CD14-positive monocyte (primary cell): ENCODE results near the gene ELAVL2. TPM values are rescaled to one million over a fixed set of nuclear protein-coding genes. Genes with fewer than 3 reads are reported as not detected.

Experiments
- DNase-seq, 3 donors: peaks; one replicate each; pipeline ENCODE4 v3.0.0-alpha.2; 2011 to 2022
- H2AFZ ChIP-seq: 2 replicates; pipeline ENCODE4 v1.6.0; 2012; ENCODE audit warnings: mild to moderate bottlenecking, low read depth, low read length, inconsistent platforms; ENCODE audit not compliant: insufficient read depth, poor library complexity, severe bottlenecking
- H3K27ac ChIP-seq, 2 donors: 1 replicate in 1 of 2; 2 replicates in 1 of 2; pipeline ENCODE4 v1.5.1; 2012 to 2013; ENCODE audit warnings: low read length in 2 of 2, control low read depth in 1 of 2, inconsistent platforms in 1 of 2, low read depth in 1 of 2, mild to moderate bottlenecking in 1 of 2
- H3K27me3 ChIP-seq, 2 donors: one replicate each; pipeline versions ENCODE4 v1.6.0 to v1.6.1; 2011 to 2013; ENCODE audit warnings: low read length in 2 of 2; ENCODE audit not compliant: control insufficient read depth in 2 of 2, insufficient read depth in 2 of 2
- H3K36me3 ChIP-seq, 2 donors: replicated peaks in 1 of 2; 1 replicate in 1 of 2; 2 replicates in 1 of 2; pipeline versions ENCODE4 v1.5.1 to v1.6.1; 2012 to 2013; ENCODE audit warnings: low read length in 2 of 2, control low read depth in 1 of 2, inconsistent platforms in 1 of 2, mild to moderate bottlenecking in 1 of 2; ENCODE audit not compliant: insufficient read depth in 2 of 2, control insufficient read depth in 1 of 2
- H3K4me1 ChIP-seq, 2 donors: 1 replicate in 1 of 2; 2 replicates in 1 of 2; pipeline versions ENCODE4 v1.5.1 to v1.6.1; 2012 to 2013; ENCODE audit warnings: low read length in 2 of 2, control low read depth in 1 of 2, inconsistent platforms in 1 of 2, mild to moderate bottlenecking in 1 of 2, moderate library complexity in 1 of 2; ENCODE audit not compliant: insufficient read depth in 2 of 2, control insufficient read depth in 1 of 2
- H3K4me2 ChIP-seq: replicated peaks from 2 replicates; pipeline ENCODE3; 2012; ENCODE audit warnings: low read length, moderate library complexity, mild to moderate bottlenecking; ENCODE audit not compliant: poor library complexity, severe bottlenecking; ENCODE audit errors: extremely low read depth
- H3K4me3 ChIP-seq, 3 experiments: fragments of 200-600 bp in 1 of 3; sonication (generic) in 1 of 3; replicated peaks in 1 of 3; 1 replicate in 2 of 3; 2 replicates in 1 of 3; pipeline ENCODE4 v1.5.1; 2011 to 2013; ENCODE audit warnings: low read length in 3 of 3, mild to moderate bottlenecking in 3 of 3, control low read depth in 2 of 3, low read depth in 2 of 3, inconsistent platforms in 1 of 3, moderate library complexity in 1 of 3
- H3K79me2 ChIP-seq: 2 replicates; pipeline ENCODE4 v1.6.0; 2012; ENCODE audit warnings: mild to moderate bottlenecking, control low read depth, inconsistent platforms, low read length, moderate library complexity; ENCODE audit not compliant: insufficient read depth
- H3K9ac ChIP-seq: 2 replicates; pipeline ENCODE4 v1.6.0; 2017; ENCODE audit warnings: low read length, mild to moderate bottlenecking; ENCODE audit not compliant: insufficient read depth, poor library complexity, severe bottlenecking
- H3K9me3 ChIP-seq, 2 donors: replicated peaks in 1 of 2; 1 replicate in 1 of 2; 2 replicates in 1 of 2; pipeline versions ENCODE4 v1.5.1 to v1.6.1; 2012 to 2013; ENCODE audit warnings: low read length in 2 of 2, control low read depth in 1 of 2; ENCODE audit not compliant: control insufficient read depth in 1 of 2, insufficient read depth in 1 of 2
- H4K20me1 ChIP-seq: 2 replicates; pipeline ENCODE4 v1.6.0; 2012; ENCODE audit warnings: mild to moderate bottlenecking, low read length, control low read depth, moderate library complexity; ENCODE audit not compliant: insufficient read depth
- H3K27ac Mint-ChIP-seq, 7 donors: one replicate each; pipeline ENCODE4 v1.8.0; 2020; ENCODE audit warnings: mild to moderate bottlenecking in 7 of 7, mixed read lengths in 7 of 7, moderate library complexity in 6 of 7, inconsistent platforms in 2 of 7
- H3K27me3 Mint-ChIP-seq, 3 donors: one replicate each; pipeline ENCODE4 v1.8.0; 2021 to 2022; ENCODE audit warnings: low read depth in 3 of 3, mild to moderate bottlenecking in 3 of 3, mixed read lengths in 3 of 3, moderate library complexity in 3 of 3, inconsistent platforms in 1 of 3
- H3K36me3 Mint-ChIP-seq, 2 donors: one replicate each; pipeline ENCODE4 v1.8.0; 2020; ENCODE audit warnings: mixed read lengths in 2 of 2, inconsistent platforms in 1 of 2, mild to moderate bottlenecking in 1 of 2
- H3K4me1 Mint-ChIP-seq: one replicate; pipeline ENCODE4 v1.8.0; 2020; ENCODE audit warnings: mild to moderate bottlenecking, mixed read lengths
- H3K4me3 Mint-ChIP-seq, 2 donors: one replicate each; pipeline ENCODE4 v1.8.0; 2020; ENCODE audit warnings: mild to moderate bottlenecking in 2 of 2, mixed read lengths in 2 of 2, moderate library complexity in 1 of 2
- H3K9me3 Mint-ChIP-seq, 7 donors: one replicate each; pipeline ENCODE4 v1.8.0; 2020 to 2022; ENCODE audit warnings: mixed read lengths in 7 of 7, mild to moderate bottlenecking in 6 of 7, moderate library complexity in 6 of 7, inconsistent platforms in 2 of 7
- CTCF ChIP-seq: fragments of 200-600 bp; IDR thresholded peaks from one replicate; pipeline ENCODE4 v1.8.0; 2022; ENCODE audit warnings: antibody characterized with exemption, mild to moderate bottlenecking
- WGBS: methylation state at CpG from one replicate; pipeline ENCODE4 v1.1.5; 2013; ENCODE audit warnings: missing lambda C conversion rate; ENCODE audit not compliant: insufficient coverage; 5-methylcytosine and 5-hydroxymethylcytosine counted together
- intact Hi-C, 2 donors: fragments of 100-400 bp; cut with micrococcal nuclease; formaldehyde crosslinking; loops; one replicate each; pipeline versions ENCODE4 v1.15.0 to v1.15.1; 2023
- polyA plus RNA-seq, 3 donors: library from polyadenylated mRNA; depleted of rRNA in 1 of 3; unstranded in 2 of 3; stranded (reverse) in 1 of 3; fragments of 300-500 nt in 2 of 3; fragments of >200 nt in 1 of 3; fragmentation: Illumina TruSeq in 2 of 3; gene quantifications; 1 replicate in 2 of 3; 2 replicates in 1 of 3; pipeline ENCODE4 v1.2.3, GENCODE V29; 2012 to 2021

Gene ELAVL2
- polyA plus RNA-seq, 3 donors: not detected

DNA sequence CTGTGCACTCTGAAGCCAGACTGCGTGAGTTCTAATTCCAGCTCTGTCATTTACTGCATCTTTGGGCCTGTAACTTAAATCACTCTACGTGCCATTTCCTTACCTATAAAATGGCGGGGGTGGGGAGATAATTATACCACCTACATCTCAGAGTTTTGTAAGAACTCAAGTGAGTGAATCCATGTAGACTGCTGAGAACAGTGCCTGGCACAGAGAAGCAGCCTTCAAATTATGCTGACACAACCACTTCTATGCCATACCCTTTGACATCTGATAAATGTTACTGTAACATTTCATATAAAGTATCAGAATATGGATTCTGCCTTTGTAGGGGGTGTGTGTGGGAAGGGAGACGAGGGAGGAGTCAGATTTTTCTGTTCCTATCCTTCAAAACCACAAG lies 27.7 kb downstream of the ELAVL2 start:
- intact Hi-C loops: loop anchor here in 1 of 2 donors (10.0 kb wide), 1 partner anchor 56 kb away; no protein-coding TSS in a partner anchor
- Mint-ChIP-seq H3K9me3 (peaks cover 0 to 6% (median 2%) of the 10 kb centered on the region in 7 donors), H3K27ac (no peak overlapping the region), H3K4me1 (no peaks in the 10 kb centered on the region), H3K4me3 (no peak overlapping the region), H3K27me3 (peaks cover 0 to 3% (median 0%) of the 10 kb centered on the region in 3 donors), H3K36me3 (no peaks in the 10 kb centered on the region)
- H3K9me3 ChIP-seq: peaks cover 3 to 4% of the 10 kb centered on the region in 2 donors
- H3K9ac ChIP-seq: no peak overlapping the region
- H3K27ac ChIP-seq: no peak overlapping the region
- no peaks in the 10 kb centered on the region for H3K36me3 ChIP-seq
- no peaks in the 10 kb centered on the region for H3K79me2 ChIP-seq
- no peak overlapping the region for H2AFZ ChIP-seq
- no CpG with 5 or more reads among the region's 4 CpGs for WGBS
- DNase-seq: no peak
- H3K4me2 ChIP-seq: no peak overlapping the region
- TF ChIP-seq CTCF: no peak
- H3K27me3 ChIP-seq: no peaks in the 10 kb centered on the region
- H3K4me1 ChIP-seq: no peaks in the 10 kb centered on the region
- H4K20me1 ChIP-seq: no peaks in the 10 kb centered on the region
- no peak overlapping the region for H3K4me3 ChIP-seq

GRCh38 chr9:23796209-23796608 lies 29.8 kb downstream of the ELAVL2 start:
- no peak overlapping the region for H3K9ac ChIP-seq
- H3K4me1 ChIP-seq: no peaks in the 10 kb centered on the region
- TF ChIP-seq CTCF: no peak
- no peak overlapping the region for H3K4me2 ChIP-seq
- Mint-ChIP-seq H3K27ac (no peak overlapping the region), H3K27me3 (peaks cover 0 to 2% (median 0%) of the 10 kb centered on the region in 3 donors), H3K4me3 (no peak overlapping the region), H3K36me3 (no peaks in the 10 kb centered on the region), H3K9me3 (peaks cover 0 to 6% (median 2%) of the 10 kb centered on the region in 7 donors), H3K4me1 (no peaks in the 10 kb centered on the region)
- no peaks in the 10 kb centered on the region for H3K27me3 ChIP-seq
- WGBS: 100% methylated on average over 1 of the region's 3 CpGs
- H3K79me2 ChIP-seq: no peaks in the 10 kb centered on the region
- H2AFZ ChIP-seq: no peak overlapping the region
- intact Hi-C loops: loop anchor here in 1 of 2 donors (10.0 kb wide), 1 partner anchor 59 kb away; no protein-coding TSS in a partner anchor
- DNase-seq: no peak
- no peak overlapping the region for H3K4me3 ChIP-seq
- H4K20me1 ChIP-seq: no peaks in the 10 kb centered on the region
- H3K9me3 ChIP-seq: peaks cover 3 to 4% of the 10 kb centered on the region in 2 donors
- no peaks in the 10 kb centered on the region for H3K36me3 ChIP-seq
- no peak overlapping the region for H3K27ac ChIP-seq
